Measurements from ENCODE around the gene TMEM45B. TPM values are rescaled to one million over a fixed set of nuclear protein-coding genes. Genes with fewer than 3 reads are reported as not detected.
"Not testable (repeated sequence)": the region's sequence is repeated elsewhere in the genome, so short reads cannot be mapped to it uniquely, and the experiment has no call there.

Gene TMEM45B
- total RNA-seq, 2 donors from 2014 or later: not detected

DNA sequence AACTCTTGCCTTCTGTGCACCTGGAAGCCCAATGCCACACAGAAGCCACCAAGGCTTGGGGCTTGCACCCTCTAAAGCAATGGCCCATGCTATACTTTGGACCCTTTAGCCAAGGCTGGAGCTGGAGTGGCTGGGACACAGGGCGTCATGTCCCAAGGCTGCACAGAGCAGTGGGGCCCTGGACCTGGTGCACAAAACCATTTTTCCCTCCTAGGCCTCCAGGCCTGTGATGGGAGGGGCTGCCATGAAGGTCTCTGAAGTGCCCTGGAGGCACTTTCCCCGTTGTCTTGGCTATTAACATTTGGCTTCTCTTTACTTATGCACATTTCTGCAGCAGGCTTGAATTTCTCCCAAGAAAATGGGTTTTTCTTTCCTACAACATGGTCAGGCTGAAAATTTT lies 20.6 kb upstream of the TMEM45B start:
- no peak overlapping the region for H3K4me3 ChIP-seq
- no peaks in the 10 kb centered on the region for H3K9me3 ChIP-seq
- no peaks in the 10 kb centered on the region for H3K4me1 ChIP-seq (ENCODE audit: control insufficient read depth in 1 of 2, low read depth in 2 of 2)
- no peak for DNase-seq (ENCODE audit: low spot score)
- no peak overlapping the region for H3K27ac ChIP-seq
- no peaks in the 10 kb centered on the region for H3K36me3 ChIP-seq
- no peak for ATAC-seq (ENCODE audit: insufficient number of reproducible peaks, low FRiP score, low read depth)
- H3K27me3 ChIP-seq (replicated peaks; ENCODE audit: insufficient read depth): no peaks in the 10 kb centered on the region
- TF ChIP-seq, protein P1, sequence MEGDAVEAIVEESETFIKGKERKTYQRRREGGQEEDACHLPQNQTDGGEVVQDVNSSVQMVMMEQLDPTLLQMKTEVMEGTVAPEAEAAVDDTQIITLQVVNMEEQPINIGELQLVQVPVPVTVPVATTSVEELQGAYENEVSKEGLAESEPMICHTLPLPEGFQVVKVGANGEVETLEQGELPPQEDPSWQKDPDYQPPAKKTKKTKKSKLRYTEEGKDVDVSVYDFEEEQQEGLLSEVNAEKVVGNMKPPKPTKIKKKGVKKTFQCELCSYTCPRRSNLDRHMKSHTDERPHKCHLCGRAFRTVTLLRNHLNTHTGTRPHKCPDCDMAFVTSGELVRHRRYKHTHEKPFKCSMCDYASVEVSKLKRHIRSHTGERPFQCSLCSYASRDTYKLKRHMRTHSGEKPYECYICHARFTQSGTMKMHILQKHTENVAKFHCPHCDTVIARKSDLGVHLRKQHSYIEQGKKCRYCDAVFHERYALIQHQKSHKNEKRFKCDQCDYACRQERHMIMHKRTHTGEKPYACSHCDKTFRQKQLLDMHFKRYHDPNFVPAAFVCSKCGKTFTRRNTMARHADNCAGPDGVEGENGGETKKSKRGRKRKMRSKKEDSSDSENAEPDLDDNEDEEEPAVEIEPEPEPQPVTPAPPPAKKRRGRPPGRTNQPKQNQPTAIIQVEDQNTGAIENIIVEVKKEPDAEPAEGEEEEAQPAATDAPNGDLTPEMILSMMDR (IDR thresholded peaks at IDR 0.05): no peak

DNA sequence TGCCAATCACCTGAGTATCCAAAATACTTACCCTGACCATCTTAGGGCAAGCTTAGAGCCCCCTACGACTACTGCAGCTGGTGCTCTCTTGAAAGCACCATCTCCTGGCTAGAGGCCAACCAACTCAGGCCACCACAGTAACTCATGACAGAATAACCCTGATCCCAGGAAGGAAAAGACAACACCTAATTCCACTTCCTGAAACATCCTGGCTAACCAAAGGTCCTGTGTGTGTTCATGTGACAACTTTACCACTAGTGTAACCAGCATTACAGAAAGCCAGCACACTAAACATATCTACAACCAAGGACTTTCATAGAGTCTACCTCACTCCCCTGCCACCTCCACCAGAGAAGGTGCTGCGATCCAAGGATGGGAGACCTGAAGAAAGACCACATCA lies 17.4 kb upstream of the TMEM45B start:
- ATAC-seq (ENCODE audit: insufficient number of reproducible peaks, low FRiP score, low read depth) (no peak), DNase-seq (ENCODE audit: low spot score) (no peak)
- Histone ChIP-seq H3K36me3 (no peaks in the 10 kb centered on the region), H3K9me3 (no peaks in the 10 kb centered on the region), H3K4me1 (ENCODE audit: control insufficient read depth in 1 of 2, low read depth in 2 of 2) (no peaks in the 10 kb centered on the region), H3K27me3 (replicated peaks; ENCODE audit: insufficient read depth) (no peaks in the 10 kb centered on the region), H3K4me3 (no peak overlapping the region), H3K27ac (no peak overlapping the region)
- TF ChIP-seq, protein P1 (IDR thresholded peaks at IDR 0.05): no peak

DNA sequence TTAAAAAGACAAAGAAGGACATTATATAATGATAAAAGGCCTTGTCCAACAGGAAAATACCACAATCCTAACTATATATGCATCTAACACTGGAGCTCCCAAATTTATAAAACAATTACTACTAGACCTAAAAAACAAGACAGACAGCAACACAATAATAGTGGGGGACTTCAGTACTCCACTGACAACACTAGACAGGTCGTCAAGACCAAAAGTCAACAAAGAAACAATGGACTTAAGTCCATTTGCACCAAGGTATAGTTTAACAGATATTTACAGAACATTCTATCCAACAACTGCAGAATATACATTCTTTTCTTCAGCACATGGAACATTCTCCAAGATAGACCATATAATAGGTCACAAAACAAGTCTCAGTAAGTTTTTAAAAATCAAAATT lies 15.5 kb upstream of the TMEM45B start:
- H3K27ac ChIP-seq; H3K4me3 ChIP-seq; DNase-seq (ENCODE audit: low spot score); H3K9me3 ChIP-seq; H3K4me1 ChIP-seq (ENCODE audit: control insufficient read depth in 1 of 2, low read depth in 2 of 2); ATAC-seq (ENCODE audit: insufficient number of reproducible peaks, low FRiP score, low read depth); H3K36me3 ChIP-seq; H3K27me3 ChIP-seq (replicated peaks; ENCODE audit: insufficient read depth): not testable (repeated sequence)

DNA sequence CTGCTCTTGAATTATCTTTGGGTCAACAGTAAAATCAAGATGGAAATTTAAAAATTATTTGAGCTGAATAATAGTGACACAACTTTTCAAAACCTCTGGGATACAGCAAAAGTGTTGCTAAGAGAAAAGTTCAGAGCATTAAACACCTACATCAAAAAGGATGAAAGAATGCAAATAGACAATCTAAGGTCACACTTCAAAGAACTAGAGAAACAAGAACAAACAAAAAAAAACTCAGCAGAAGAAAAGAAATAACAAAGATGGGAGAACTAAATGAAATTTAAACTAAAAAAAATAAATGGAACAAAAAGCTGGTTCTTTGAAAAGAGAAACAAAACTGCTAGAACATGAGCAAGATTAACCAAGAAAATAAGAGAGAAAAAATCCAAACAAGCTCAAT lies 15.0 kb upstream of the TMEM45B start:
- Histone ChIP-seq H3K27me3 (replicated peaks; ENCODE audit: insufficient read depth) (no peaks in the 10 kb centered on the region), H3K4me3 (no peak overlapping the region), H3K9me3 (no peaks in the 10 kb centered on the region), H3K36me3 (no peaks in the 10 kb centered on the region), H3K4me1 (ENCODE audit: control insufficient read depth in 1 of 2, low read depth in 2 of 2) (no peaks in the 10 kb centered on the region), H3K27ac (no peak overlapping the region)
- ATAC-seq (ENCODE audit: insufficient number of reproducible peaks, low FRiP score, low read depth) (no peak), DNase-seq (ENCODE audit: low spot score) (no peak)
- TF ChIP-seq, protein P1 (IDR thresholded peaks at IDR 0.05): no peak

DNA sequence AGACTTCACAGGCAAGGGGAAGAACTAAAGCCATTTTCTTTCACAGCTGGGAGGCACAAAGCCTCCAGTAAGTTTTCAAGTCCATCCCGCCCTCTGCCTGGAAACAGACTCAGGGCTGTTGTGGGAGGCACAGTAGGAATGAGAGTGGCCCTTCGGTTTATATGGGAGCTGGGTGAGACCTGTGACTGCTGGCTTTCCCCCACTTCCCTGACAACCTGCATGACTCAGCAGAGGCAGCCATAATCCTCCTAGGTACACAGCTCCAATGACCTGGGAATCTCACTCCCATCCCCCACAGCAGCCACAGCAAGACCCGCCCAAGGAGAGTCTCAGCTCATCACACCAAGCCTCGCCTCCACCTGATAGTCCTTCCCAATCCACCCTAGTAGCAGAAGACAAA lies 12.1 kb upstream of the TMEM45B start:
- TF ChIP-seq, protein P1 (IDR thresholded peaks at IDR 0.05): no peak
- DNase-seq (ENCODE audit: low spot score) (no peak), ATAC-seq (ENCODE audit: insufficient number of reproducible peaks, low FRiP score, low read depth) (no peak)
- no peaks in the 10 kb centered on the region for H3K9me3 ChIP-seq
- no peak overlapping the region for H3K4me3 ChIP-seq
- no peaks in the 10 kb centered on the region for H3K4me1 ChIP-seq (ENCODE audit: control insufficient read depth in 1 of 2, low read depth in 2 of 2)
- H3K27ac ChIP-seq: no peak overlapping the region
- H3K27me3 ChIP-seq (replicated peaks; ENCODE audit: insufficient read depth): no peaks in the 10 kb centered on the region
- no peaks in the 10 kb centered on the region for H3K36me3 ChIP-seq

DNA sequence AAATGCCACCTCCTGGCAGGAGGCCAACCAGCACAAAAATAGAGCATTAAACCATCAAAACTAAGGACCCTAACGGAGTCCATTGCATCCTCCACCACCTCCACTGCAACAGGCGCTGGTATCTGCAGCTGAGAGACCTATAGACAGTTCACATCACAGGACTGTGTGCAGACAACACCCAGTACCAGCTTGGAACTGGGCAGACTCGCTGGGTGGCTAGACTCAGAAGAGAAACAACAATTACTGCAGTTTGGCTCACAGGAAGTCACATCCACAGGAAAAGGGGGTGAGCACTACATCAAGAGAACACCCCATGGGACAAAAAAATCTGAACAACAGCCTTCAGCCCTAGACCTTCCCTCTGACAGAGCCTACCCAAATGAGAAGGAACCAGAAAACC lies 11.6 kb upstream of the TMEM45B start:
- ATAC-seq (ENCODE audit: insufficient number of reproducible peaks, low FRiP score, low read depth) (no peak), DNase-seq (ENCODE audit: low spot score) (no peak)
- no peaks in the 10 kb centered on the region for H3K4me1 ChIP-seq (ENCODE audit: control insufficient read depth in 1 of 2, low read depth in 2 of 2)
- no peaks in the 10 kb centered on the region for H3K36me3 ChIP-seq
- H3K27me3 ChIP-seq (replicated peaks; ENCODE audit: insufficient read depth): no peaks in the 10 kb centered on the region
- H3K9me3 ChIP-seq: no peaks in the 10 kb centered on the region
- H3K4me3 ChIP-seq: no peak overlapping the region
- TF ChIP-seq, protein P1 (IDR thresholded peaks at IDR 0.05): no peak
- no peak overlapping the region for H3K27ac ChIP-seq

DNA sequence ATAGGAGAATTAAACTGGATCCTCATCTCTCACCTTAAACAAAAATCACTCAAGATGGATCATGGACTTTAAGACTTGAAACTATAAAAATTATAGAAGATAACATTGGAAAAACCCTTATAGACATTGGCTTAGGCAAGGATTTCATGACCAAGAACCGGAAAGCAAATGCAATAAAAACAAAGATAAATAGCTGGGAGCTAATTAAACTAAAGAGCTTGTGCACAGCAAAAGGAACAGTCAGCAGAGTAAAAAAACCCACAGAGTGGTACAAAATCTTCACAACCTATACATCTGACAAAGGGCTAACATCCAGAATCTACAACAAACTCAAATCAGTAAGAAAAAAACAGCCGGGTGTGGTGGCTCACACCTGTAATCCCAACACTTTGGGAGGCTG lies 7.4 kb upstream of the TMEM45B start:
- not testable (repeated sequence) for ATAC-seq (ENCODE audit: insufficient number of reproducible peaks, low FRiP score, low read depth); H3K4me1 ChIP-seq (ENCODE audit: control insufficient read depth in 1 of 2, low read depth in 2 of 2); H3K4me3 ChIP-seq; H3K9me3 ChIP-seq; DNase-seq (ENCODE audit: low spot score); H3K36me3 ChIP-seq; H3K27me3 ChIP-seq (replicated peaks; ENCODE audit: insufficient read depth); H3K27ac ChIP-seq

Data from thoracic aorta (tissue), 2 donors.